ENCODE results near the gene CDH4.

CDH4 gene

GRCh38 chr20:61861858-61862257 is 609.8 kb downstream of the CDH4 start:
- DNase-seq, result no peak

DNA sequence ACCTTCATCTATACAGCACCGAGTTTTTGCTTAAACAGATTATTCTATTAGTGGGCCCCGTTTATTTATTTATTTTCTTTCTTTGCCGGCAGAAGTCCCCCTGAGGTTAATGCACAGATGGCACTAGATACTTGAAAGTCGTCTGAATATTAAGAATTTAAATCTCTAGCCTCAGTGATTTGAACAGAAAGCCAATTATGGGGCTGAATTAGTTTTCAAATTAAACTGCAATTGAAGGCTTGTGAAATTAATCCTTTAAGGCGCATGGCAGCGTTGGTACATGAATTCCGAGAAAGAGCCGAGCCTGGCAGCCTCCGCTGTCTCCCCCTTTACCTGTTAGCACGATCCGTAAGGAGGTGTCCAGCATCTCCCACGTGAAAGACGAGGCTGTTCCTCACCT is 610.8 kb downstream of the CDH4 start:
- DNase-seq, result no peak

GRCh38 chr20:61864481-61864880 is 612.4 kb downstream of the CDH4 start:
- DNase-seq, result no peak

DNA sequence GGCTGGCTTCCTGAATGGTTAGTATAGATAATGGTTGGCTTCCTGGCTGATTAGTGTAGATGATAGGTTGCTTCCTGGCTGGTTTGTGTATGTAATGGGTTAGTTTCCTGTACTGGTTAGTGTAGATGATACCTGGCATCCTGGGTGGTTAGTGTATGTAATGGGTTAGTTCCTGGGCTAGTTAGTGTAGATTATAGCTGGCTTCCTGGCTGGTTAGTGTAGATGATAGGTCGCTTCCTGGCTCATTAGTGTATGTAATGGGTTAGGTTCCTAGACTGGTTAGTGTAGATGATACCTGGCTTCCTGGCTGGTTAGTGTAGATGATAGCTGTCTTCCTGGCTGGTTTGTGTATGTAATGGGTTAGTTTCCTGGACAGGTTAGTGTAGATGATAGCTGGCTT is 613.3 kb downstream of the CDH4 start:
- DNase-seq, result no peak

DNA sequence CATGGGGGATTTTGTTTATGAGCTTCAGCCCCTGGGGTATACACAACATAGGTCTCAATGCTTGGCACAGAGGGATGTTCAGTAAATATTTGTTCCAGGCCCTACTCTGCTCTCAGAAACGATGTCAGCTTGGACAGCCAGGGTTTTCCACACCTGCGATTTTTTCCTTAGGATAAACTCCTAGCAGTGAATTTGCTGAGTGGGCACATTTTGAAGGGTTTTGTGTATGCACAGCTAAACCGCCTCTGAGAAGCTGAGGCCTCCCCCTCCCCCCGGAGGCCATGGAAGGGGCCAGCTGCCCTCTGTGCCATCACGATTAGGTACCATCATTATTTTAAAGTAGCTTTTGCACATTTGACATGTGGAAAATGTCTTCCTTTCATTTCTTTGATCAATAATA is 614.1 kb downstream of the CDH4 start:
- DNase-seq, result no peak

DNA sequence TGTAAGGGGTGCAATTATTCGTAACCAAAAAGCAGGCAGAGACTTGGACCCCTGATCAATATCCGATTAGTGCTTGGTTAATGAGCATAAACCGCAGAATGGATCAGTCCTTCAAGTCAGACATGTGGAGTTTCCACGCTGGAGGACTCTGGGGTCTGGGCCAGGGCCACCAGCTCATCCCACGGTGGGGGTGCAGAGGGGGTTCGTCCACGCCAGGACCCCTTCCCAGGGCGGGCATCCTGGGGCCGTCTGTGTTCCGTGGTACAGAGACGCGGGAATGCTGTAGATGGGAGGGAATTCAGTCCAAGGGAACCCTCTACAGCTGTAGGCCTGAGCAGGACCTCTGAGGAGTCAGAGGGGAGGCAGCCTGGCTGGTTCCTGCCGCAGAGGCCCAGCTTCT is 615.9 kb downstream of the CDH4 start:
- no peak for DNase-seq

DNA sequence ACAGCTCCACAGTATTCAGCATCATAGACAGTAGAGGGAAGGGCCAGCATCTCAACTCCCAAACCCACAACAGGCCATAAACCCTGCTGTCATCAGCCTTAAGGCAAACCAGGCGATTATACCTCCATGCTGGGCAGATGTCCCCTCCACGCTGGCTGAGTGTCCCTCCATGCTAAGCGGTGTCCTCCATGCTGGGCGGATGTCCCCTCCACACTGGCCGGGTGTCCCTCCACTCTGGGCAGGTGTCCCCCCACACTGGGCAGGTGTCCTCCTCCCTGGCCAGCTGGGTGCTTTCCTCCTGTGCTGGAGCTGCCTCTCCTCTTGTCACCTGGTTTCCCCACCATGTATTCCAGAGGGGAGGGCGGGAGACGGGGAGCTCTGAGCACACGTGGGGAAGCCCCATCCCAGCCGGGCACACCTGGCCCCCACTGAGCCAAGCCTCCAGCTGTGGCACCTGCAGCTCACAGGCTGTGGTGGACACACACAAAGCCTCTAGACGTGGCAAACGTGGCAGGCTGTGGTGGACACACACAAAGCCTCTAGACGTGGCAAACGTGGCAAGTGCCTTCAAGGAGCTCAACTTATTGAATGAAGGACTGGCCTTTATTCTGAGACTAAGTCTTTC is 616.5 kb downstream of the CDH4 start:
- no peak for DNase-seq

- DNase-seq, result no peak
Measured at GRCh38 chr20:61869750-61870507, 617.9 kb downstream of the CDH4 start.

GRCh38 chr20:61871160-61871559 is 619.1 kb downstream of the CDH4 start:
- no peak for DNase-seq

- no peak for DNase-seq
Measured at GRCh38 chr20:61871913-61872312, 619.9 kb downstream of the CDH4 start.

GRCh38 chr20:61872371-61872900 is 620.4 kb downstream of the CDH4 start:
- DNase-seq, result no peak

DNA sequence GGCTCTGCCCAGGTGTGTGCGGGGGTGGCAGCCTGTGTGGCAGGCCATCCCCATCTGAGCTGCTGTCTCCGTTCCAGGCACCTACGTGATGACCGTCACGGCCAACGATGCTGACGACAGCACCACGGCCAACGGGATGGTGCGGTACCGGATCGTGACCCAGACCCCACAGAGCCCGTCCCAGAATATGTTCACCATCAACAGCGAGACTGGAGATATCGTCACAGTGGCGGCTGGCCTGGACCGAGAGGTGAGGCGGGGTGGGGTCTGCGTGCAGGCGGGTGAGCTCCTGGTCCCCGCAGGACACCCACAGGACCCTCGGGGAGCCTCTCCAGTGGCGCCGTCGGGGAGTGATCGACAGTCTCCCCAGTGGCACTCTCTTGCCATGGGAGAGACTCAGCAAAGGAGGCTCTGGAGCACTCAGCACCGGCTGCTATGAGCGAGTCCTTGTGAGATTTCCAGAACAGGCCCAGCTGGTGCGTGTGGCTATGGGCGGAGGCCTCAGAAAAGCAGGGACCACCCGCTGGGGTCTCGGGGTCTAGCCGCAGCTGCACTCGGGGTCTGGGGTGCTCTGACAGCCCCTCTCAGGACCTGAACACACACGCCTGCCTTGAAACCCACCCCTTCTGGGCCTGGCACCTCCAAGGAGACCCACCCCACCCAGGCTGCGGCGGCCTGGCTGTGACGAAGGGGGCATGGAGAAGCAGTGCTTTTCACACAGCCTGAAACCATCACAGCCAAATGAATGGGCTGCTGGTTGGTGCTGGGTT is 621.8 kb downstream of the CDH4 start:
- DNase-seq, result no peak

DNA sequence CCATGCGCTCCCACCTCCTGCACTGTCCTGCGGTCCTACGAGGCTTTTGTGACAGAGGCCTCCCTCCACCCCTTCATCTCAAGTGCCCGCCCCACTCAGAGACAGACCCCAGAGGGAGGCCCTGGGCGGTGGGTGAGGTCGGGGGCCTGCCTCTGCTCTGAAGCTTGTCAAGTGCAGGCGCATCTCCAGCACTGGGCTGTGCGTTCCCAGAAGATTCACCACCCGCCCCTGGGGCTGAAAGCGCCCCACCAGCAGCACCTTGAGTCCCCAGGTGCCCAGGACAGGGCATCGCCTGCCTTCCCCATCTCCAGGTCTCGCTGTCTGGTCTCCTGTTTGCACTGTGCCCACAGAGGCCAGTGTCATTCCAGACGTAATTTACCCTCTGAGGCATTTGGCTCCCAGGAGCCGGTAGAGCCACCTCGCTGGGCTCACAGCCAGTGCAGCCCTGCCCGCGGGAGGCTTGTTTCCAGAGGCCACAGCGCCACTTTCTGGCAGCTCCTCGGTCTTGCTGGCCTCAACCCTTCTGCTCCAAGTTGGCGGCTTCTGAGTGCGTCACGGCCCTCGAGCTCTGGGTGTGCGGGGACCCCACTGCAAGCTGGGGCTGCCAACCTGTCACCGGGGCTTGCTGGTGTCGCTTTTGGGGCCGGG is 622.5 kb downstream of the CDH4 start:
- DNase-seq, result peak; percentile 76

DNA sequence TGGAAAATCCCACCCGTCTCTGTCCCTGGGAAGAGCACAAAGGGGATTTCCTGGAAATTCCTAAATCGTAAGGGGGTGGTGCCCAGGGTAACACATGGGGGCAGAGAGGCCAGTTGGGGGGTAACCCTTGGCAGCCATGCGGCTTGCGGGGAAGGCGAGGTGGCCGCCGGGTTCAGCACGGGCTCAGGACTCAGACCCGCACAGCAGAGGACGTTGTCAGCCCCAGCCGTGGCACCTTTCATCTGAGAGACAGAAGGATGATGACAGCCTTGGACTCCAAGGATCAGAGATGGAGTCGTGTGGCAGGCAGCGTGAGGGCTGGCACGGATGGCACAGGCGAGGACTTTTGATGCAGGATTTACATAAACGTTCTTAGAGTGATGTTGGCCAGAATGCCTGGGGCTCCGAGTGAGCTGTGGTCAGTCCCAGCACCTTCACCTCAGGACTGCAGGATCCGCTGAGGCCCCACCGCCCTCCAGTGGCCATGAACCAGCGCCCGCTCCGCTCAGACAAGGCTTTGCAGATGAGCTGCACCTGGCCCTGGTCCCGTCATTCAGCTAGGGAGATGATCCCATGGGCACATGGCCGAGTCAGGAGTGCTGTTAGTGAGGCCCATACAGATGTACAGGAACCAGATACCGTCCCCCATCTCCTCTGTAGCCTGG is 623.3 kb downstream of the CDH4 start:
- DNase-seq, result no peak

DNA sequence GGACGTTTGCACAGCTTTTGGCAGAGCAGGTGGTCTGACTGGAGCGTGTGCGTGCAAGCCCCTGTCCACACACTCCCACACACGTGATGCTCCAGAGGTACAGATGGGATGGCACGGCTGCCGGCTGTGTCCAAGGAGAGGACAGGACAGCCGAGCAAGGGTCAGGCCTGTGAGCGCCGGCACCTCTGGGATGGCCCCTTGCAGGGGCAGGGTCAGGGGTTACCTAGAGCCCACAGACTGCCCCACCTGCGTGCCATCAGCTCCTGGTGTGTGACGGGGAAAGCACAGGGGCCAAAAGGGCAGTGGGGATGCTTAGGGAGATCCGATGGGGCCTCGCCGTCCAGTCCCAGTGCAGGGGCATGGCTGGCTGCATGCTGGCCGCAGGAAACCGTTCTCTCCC is 623.9 kb downstream of the CDH4 start:
- DNase-seq, result no peak

GRCh38 chr20:61876952-61877728 is 625.1 kb downstream of the CDH4 start:
- no peak for DNase-seq

DNA sequence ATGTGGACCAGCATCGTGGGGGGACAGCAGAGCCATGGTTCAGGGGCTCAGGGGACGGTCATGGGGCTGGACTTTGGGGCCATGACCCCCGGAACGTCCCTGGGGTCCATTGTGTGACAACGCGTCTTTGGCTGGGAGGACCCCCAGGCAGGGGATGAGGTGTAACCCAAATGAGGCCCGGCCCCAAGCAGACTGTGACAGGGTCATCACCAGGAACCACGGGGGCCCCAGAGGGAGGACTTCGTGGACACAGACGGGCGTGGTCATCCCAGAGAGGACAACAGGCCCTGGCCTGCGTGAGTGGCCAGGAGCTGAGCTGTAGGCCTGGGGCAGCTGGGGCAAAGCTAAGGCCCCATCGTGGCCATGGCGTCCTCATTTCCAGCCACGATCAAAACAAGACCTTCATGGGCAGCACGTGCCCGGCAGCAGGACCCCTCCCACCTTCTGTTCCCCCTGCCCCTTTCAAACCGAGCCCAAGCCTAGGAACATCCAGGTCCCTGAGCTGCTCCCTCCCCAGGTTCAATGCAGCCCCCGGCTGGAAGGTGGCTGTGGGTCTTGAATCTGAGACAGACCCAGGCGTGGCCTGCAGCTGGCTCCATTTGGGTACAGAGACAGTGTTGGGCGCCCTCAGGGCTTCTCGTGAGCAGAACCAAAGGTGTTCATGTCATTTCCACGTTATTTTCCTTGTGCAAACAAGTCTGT is 625.9 kb downstream of the CDH4 start:
- no peak for DNase-seq

DNA sequence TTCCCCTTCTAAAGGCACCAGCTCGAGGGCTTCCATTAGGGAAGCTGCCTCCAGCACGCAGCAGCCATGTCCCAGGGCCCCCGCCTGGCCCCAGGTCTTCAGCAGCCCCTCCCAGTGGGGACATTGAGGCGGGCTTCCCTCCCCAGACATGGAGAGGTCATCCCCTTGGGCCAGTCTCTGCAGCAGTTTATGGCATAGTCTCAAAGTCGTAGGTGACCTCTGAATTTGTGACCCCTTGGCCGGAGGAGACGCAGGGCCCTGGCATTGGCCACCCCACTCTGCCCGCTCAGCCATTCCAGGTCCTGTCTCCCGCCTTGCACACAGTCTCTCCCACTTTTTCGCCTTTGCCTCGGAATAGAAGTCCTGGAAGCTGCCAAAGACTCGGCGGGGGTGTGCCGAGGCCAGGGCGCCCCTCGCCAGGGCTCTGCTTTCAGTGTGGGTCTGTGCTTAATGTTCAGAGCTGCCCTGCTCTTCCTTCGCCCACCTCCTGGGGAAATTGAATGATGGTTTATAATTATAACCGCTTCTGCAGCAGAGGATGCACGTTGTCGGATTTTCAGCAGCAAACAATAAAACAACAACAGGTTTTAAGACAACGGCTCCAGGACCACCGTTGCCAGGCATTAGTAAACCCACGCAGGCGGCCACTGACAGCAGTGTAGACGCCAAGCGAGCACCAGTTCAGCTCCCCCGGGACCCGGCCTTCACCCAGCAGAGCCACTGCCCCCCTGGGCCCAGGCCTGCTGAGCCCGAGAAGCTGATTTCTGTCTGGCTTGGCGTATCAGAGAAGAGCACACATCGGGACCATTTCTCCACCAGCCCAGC is 626.6 kb downstream of the CDH4 start:
- no peak for DNase-seq

DNA sequence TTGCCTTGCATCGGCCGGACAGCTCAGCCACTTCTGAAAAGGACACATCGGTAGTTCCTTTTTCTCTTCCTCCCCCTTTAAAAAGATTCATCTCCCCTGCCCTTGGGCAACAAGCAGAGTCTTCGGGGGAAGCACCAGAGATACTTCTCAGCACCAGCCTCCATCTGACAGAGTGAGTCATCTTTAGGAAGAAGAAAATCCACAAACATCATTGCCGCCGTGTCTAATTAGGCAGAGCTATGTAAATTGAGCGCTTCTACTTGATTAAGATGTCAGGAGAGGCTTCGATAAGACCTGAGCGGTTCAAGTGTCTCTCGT is 627.2 kb downstream of the CDH4 start:
- DNase-seq, result no peak

DNA sequence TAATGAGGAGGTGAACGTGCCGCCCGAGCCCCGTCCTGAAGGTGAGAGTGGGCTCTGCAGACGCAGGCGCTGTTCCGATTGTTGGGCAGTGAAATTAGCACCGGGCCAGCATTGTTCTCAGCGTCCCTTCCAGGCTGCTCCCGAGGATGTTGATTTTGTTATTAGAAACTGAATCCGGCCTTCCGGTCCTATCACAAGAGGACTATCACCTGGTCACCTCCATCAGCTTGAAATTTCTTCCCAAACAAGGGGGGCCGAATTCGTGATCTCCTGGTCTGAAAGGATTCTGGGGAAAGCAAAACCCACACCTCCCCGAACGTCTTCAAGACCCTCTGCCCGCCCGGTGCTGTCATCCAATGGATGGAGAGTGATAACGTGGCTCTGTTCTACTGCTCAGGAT is 627.6 kb downstream of the CDH4 start:
- DNase-seq, result no peak

DNA sequence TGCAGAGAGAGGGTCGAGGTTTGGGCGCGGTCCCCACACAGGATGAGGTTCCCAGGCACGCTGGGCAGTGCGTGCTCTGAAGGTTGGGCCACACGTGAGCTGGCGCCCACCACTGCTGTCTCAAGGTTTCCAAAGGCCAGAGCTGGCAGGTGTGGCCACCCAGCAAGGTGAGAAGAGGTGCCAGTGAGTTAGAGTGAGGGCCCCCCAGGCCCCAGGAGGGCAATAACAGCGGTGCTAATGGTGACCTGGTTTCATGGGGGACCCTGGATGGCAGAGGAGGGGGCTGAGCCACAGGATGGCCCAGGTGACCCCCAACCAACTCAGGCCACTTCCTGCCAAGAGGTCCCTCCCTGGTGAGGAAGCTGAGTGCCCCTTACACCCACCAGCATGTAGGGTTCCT is 628.6 kb downstream of the CDH4 start:
- no peak for DNase-seq

Data from NCI-H1105 (cell line).